Breast epithelium (tissue), 3 donors: Measurements from ENCODE around the gene PTPRG.

Source experiments
- CTCF ChIP-seq, 3 donors: fragments of 450-650 bp; IDR thresholded peaks; one replicate each; pipeline ENCODE4 v1.5.1; 2016 to 2017; ENCODE audit warnings: antibody characterized with exemption in 3 of 3, mild to moderate bottlenecking in 3 of 3, moderate library complexity in 3 of 3
- POLR2A ChIP-seq: fragments of 450-650 bp; IDR thresholded peaks from one replicate; pipeline ENCODE4 v1.6.1; 2016; ENCODE audit warnings: antibody characterized with exemption, mild to moderate bottlenecking, moderate library complexity

GRCh38 chr3:62188681-62189375 is 627.5 kb downstream of the PTPRG start:
- TF ChIP-seq CTCF (IDR thresholded peaks at IDR 0.05) (peak; percentile 63 to 87 (median 80)), POLR2A (no peak)
